Astrocyte (in vitro differentiated cells and primary cell): ENCODE measurements around the gene GREM2. TPM values are rescaled to one million over a fixed set of nuclear protein-coding genes. Genes with fewer than 3 reads are reported as not detected.

Source experiments
- DNase-seq: peaks from one replicate; pipeline ENCODE4 v3.0.0-alpha.2; 2010; ENCODE audit warnings: low read depth
- FAIRE-seq: peaks from 2 replicates; lab custom pipeline; 2011; peaks lifted over from hg19 to GRCh38; lab: Jason Lieb, UNC
- H2AFZ ChIP-seq: 2 replicates; pipeline ENCODE4 v1.6.0; 2012; ENCODE audit warnings: low read depth, low read length, inconsistent platforms
- H3K27ac ChIP-seq: 2 replicates; pipeline ENCODE4 v1.5.1; 2011; ENCODE audit warnings: low read depth, low read length, inconsistent platforms
- H3K27me3 ChIP-seq: 2 replicates; pipeline ENCODE4 v1.6.0; 2011; ENCODE audit warnings: low read length, inconsistent platforms; ENCODE audit not compliant: insufficient read depth
- H3K36me3 ChIP-seq: 2 replicates; pipeline ENCODE4 v1.5.1; 2011; ENCODE audit warnings: low read length, inconsistent platforms; ENCODE audit not compliant: insufficient read depth
- H3K4me1 ChIP-seq: 2 replicates; pipeline ENCODE4 v1.5.1; 2011; ENCODE audit warnings: low read length, inconsistent platforms; ENCODE audit not compliant: insufficient read depth
- H3K4me2 ChIP-seq: 2 replicates; pipeline ENCODE4 v1.6.0; 2012; ENCODE audit warnings: low read length, inconsistent platforms
- H3K4me3 ChIP-seq: 2 replicates; pipeline ENCODE4 v1.5.1; 2011; ENCODE audit warnings: low read depth, mild to moderate bottlenecking, low read length, inconsistent platforms; ENCODE audit not compliant: insufficient read depth
- H3K79me2 ChIP-seq: 2 replicates; pipeline ENCODE4 v1.6.0; 2012; ENCODE audit warnings: mild to moderate bottlenecking, low read length, inconsistent platforms; ENCODE audit not compliant: insufficient read depth
- H3K9ac ChIP-seq: 2 replicates; pipeline ENCODE4 v1.6.0; 2012; ENCODE audit warnings: mild to moderate bottlenecking, low read length, inconsistent platforms
- H3K9me3 ChIP-seq: 2 replicates; pipeline ENCODE4 v1.5.1; 2012; ENCODE audit warnings: low read depth, mild to moderate bottlenecking, low read length, inconsistent platforms; ENCODE audit not compliant: insufficient read depth
- H4K20me1 ChIP-seq: 2 replicates; pipeline ENCODE4 v1.6.0; 2012; ENCODE audit warnings: low read length, inconsistent platforms; ENCODE audit not compliant: insufficient read depth
- H3K27ac Mint-ChIP-seq: one replicate; pipeline ENCODE4 v1.8.0; 2021; ENCODE audit warnings: mild to moderate bottlenecking, mixed read lengths; ENCODE audit not compliant: unreplicated experiment
- H3K27me3 Mint-ChIP-seq: one replicate; pipeline ENCODE4 v1.8.0; 2021; ENCODE audit warnings: low read depth, mixed read lengths; ENCODE audit not compliant: unreplicated experiment
- H3K36me3 Mint-ChIP-seq: one replicate; pipeline ENCODE4 v1.8.0; 2021; ENCODE audit warnings: low read depth, mixed read lengths; ENCODE audit not compliant: unreplicated experiment
- H3K4me1 Mint-ChIP-seq: one replicate; pipeline ENCODE4 v1.8.0; 2021; ENCODE audit warnings: low read depth, mixed read lengths; ENCODE audit not compliant: unreplicated experiment
- H3K4me3 Mint-ChIP-seq: one replicate; pipeline ENCODE4 v1.8.0; 2021; ENCODE audit warnings: mild to moderate bottlenecking, moderate library complexity, mixed read lengths; ENCODE audit not compliant: unreplicated experiment
- H3K9me3 Mint-ChIP-seq: one replicate; pipeline ENCODE4 v1.8.0; 2021; ENCODE audit warnings: mild to moderate bottlenecking, mixed read lengths; ENCODE audit not compliant: unreplicated experiment
- EZH2 ChIP-seq: IDR thresholded peaks from 2 replicates; pipeline ENCODE4 v1.6.1; 2012; ENCODE audit warnings: mild to moderate bottlenecking, low read length, inconsistent platforms; ENCODE audit not compliant: insufficient read depth
- total RNA-seq: library from RNA; stranded (reverse); gene quantifications from 2 replicates; pipeline ENCODE4 v1.2.1, GENCODE V29; 2021
- TF ChIP-seq, protein P1 (sequence below): IDR thresholded peaks from 2 replicates; pipeline ENCODE4 v1.5.1; 2011; ENCODE audit warnings: low read depth, mild to moderate bottlenecking, inconsistent platforms, low read length, moderate library complexity; ENCODE audit not compliant: insufficient read depth

The GREM2 gene
- total RNA-seq, 1 donor from 2014 or later = 0.14 TPM

- H3K79me2 ChIP-seq = no peaks in the 10 kb centered on the region
- H3K4me1 ChIP-seq = no peaks in the 10 kb centered on the region
- no peak overlapping the region for H3K4me2 ChIP-seq
- no peak overlapping the region for H3K4me3 ChIP-seq
- H3K36me3 Mint-ChIP-seq = no peaks in the 10 kb centered on the region
- DNase-seq (no peak), FAIRE-seq (no peak)
- no peak overlapping the region for H3K4me3 Mint-ChIP-seq
- H3K9me3 Mint-ChIP-seq = no peaks in the 10 kb centered on the region
- H3K9me3 ChIP-seq = no peaks in the 10 kb centered on the region
- H4K20me1 ChIP-seq = no peaks in the 10 kb centered on the region
- no peaks in the 10 kb centered on the region for H3K36me3 ChIP-seq
- H3K27ac Mint-ChIP-seq = no peak overlapping the region
- H2AFZ ChIP-seq = no peak overlapping the region
- no peak overlapping the region for H3K9ac ChIP-seq
- peaks cover 5% of the 10 kb centered on the region for H3K27me3 Mint-ChIP-seq
- H3K27me3 ChIP-seq = no peaks in the 10 kb centered on the region
- TF ChIP-seq EZH2 = no peak
- TF ChIP-seq, protein P1, sequence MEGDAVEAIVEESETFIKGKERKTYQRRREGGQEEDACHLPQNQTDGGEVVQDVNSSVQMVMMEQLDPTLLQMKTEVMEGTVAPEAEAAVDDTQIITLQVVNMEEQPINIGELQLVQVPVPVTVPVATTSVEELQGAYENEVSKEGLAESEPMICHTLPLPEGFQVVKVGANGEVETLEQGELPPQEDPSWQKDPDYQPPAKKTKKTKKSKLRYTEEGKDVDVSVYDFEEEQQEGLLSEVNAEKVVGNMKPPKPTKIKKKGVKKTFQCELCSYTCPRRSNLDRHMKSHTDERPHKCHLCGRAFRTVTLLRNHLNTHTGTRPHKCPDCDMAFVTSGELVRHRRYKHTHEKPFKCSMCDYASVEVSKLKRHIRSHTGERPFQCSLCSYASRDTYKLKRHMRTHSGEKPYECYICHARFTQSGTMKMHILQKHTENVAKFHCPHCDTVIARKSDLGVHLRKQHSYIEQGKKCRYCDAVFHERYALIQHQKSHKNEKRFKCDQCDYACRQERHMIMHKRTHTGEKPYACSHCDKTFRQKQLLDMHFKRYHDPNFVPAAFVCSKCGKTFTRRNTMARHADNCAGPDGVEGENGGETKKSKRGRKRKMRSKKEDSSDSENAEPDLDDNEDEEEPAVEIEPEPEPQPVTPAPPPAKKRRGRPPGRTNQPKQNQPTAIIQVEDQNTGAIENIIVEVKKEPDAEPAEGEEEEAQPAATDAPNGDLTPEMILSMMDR = no peak
- no peak overlapping the region for H3K27ac ChIP-seq
- H3K4me1 Mint-ChIP-seq = no peaks in the 10 kb centered on the region
Measured at GRCh38 chr1:240577095-240577494, 34.9 kb downstream of the GREM2 start.

DNA sequence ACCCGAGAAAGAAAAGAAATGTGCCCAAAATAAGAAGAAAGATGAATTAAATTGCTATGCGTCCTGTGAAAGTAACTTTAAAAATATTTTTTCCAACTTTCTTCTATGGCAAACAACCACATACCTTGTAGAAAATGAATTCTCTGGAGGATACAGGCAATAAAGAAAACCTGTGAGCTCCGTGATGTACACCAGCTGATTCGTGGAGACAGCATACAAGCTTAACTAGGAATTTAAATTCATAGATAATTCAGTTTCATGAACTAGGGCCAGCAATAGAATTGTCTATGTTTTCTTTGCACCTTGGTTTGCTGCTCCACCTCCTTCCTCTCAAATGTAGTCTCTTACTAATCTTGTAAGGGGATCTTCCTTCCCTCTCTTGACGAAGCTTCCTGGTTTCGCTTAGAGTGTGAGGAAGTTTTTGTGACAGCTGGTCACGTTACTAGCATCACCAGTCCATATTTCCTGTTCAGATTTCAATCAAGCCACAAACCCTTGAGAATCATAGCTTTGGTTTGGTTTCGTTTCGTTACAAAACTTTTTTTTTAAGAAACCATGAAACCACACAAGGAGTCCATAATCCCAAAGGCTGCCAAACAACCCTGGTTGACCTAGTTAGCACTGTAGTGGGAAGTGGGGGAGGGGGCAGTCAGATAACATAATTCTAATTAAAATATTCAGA lies 35.8 kb downstream of the GREM2 start:
- Histone ChIP-seq H3K27ac (no peak overlapping the region), H2AFZ (peak overlapping the region; percentile 48)

More for the DNA sequence above, 35.8 kb downstream of the GREM2 start:
- Histone ChIP-seq H3K4me1 (no peaks in the 10 kb centered on the region), H3K4me3 (peak overlapping the region; percentile 20), H3K27me3 (no peaks in the 10 kb centered on the region), H3K79me2 (no peaks in the 10 kb centered on the region), H3K9ac (no peak overlapping the region), H3K4me2 (peak overlapping the region; percentile 65), H3K9me3 (no peaks in the 10 kb centered on the region), H3K36me3 (no peaks in the 10 kb centered on the region), H4K20me1 (no peaks in the 10 kb centered on the region)
- H3K4me3 Mint-ChIP-seq = no peak overlapping the region
- no peak for TF ChIP-seq EZH2
- TF ChIP-seq, protein P1 = no peak
- H3K4me1 Mint-ChIP-seq = no peaks in the 10 kb centered on the region
- no peaks in the 10 kb centered on the region for H3K36me3 Mint-ChIP-seq
- no peak overlapping the region for H3K27ac Mint-ChIP-seq
- H3K9me3 Mint-ChIP-seq = no peaks in the 10 kb centered on the region
- peak; percentile 61 for DNase-seq
- H3K27me3 Mint-ChIP-seq = peaks cover 5% of the 10 kb centered on the region
- FAIRE-seq = peak; percentile 66
